Measurements from ENCODE around the gene KRTAP4-7.
"Not testable (repeated sequence)": the region's sequence is repeated elsewhere in the genome, so short reads cannot be mapped to it uniquely, and the experiment has no call there.

DNA sequence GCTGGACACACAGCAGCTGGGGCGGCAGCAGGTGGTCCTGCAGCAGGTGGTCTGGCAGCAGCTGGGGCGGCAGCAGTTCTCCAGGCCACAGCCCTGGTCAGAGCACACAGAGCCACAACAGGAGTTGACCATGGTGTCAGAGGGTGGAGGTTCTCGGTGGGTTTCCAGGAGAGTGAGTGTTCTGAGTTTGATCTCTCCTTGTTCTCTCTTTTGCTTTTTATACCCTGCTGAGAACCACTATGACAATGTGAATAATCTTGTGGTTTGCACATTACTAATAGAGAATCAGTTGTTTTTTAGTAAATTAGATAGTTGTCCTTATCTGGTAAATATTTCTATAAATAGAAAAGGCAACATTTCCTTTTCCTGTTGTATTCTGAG, 40.0 kb downstream of the KRTAP4-7 start, which contains the start of gene KRTAP4-12:
- not testable (repeated sequence) for TF ChIP-seq CTCF, POLR2A (IDR thresholded peaks at IDR 0.05)

All from adrenal gland (tissue), 5 donors.